Stimulated activated CD4-positive, alpha-beta T cell treated with anti-CD3 and anti-CD28 coated beads, Interleukin-4, amount 100 ng/mL, for 48 hours (primary cell): ENCODE data around the gene FAM131A.
"Not testable (repeated sequence)": the region's sequence is repeated elsewhere in the genome, so short reads cannot be mapped to it uniquely, and the experiment has no call there.

Experiments used
- DNase-seq, 2 donors: peaks; one replicate each; pipeline ENCODE4 v3.0.0-alpha.2; 2020; ENCODE audit warnings: low read depth in 2 of 2

The FAM131A gene

DNA sequence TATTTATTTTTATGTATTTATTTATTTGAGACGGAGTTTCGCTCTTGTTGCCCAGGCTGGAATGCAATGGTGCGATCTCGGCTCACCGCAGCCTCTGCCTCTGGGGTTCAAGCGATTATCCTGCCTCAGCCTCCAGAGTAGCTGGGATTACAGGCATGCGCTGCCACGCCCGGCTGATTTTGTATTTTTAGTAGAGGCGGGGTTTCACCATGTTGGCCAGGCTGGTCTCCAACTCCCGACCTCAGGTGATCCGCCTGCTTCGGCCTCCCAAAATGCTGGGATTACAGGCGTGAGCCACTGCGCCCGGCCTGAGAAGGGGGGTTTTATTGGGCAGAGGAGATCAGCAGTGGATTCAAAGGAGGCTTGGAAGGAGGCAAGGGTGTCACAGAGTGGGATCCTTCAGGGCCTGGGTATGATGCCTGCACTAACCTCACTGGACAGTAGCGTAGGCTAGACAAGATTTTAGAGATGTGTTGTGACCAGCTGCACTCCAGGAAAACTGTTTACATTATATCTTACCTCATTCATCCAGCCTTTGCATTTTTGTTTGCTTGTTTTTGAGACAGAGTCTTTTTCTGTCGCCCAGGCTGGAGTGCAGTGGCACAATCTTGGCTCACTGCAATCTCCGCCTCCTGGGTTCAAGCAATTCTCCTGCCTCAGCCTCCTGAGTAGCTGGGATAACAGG, 2.2 kb downstream of the FAM131A start:
- DNase-seq, result not testable (repeated sequence)

GRCh38 chr3:184341925-184342324, 4.5 kb downstream of the FAM131A start:
- DNase-seq, result no peak

DNA sequence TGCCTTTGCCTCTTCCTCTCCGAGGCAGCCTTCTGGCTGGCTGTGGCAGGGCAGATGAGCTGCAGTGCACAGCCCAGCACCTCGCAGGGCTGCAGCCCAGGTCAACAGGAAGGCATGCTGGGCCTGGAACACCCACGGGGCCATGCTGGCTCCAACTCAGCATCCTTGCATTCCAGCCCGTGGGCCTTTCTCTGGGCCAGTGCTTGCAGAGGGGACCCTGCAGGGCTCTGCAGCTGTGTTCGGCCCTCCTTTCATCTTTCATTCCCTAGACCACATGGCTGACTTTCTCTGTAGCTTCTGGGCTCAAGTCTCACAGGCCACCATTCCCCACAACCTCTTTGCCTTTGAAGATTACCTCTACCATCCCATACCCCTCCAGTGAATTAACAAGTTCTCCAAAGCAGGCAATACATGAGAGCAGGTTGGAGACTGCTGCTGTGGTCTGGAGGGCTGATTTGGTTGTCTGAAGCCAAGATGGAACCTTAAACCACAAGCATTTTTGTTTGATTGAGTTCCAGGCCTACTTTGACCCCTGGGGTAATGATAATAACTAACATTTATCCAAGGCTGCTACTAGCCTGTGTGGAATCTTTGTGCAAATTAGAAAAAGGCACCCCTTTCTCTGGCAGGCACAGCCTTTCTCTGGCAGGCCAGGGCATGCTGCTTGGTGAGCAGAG, 5.9 kb downstream of the FAM131A start:
- no peak for DNase-seq

GRCh38 chr3:184344579-184345316, 7.3 kb downstream of the FAM131A start:
- DNase-seq, result no peak

GRCh38 chr3:184345317-184346144, 8.1 kb downstream of the FAM131A start:
- no peak for DNase-seq

DNA sequence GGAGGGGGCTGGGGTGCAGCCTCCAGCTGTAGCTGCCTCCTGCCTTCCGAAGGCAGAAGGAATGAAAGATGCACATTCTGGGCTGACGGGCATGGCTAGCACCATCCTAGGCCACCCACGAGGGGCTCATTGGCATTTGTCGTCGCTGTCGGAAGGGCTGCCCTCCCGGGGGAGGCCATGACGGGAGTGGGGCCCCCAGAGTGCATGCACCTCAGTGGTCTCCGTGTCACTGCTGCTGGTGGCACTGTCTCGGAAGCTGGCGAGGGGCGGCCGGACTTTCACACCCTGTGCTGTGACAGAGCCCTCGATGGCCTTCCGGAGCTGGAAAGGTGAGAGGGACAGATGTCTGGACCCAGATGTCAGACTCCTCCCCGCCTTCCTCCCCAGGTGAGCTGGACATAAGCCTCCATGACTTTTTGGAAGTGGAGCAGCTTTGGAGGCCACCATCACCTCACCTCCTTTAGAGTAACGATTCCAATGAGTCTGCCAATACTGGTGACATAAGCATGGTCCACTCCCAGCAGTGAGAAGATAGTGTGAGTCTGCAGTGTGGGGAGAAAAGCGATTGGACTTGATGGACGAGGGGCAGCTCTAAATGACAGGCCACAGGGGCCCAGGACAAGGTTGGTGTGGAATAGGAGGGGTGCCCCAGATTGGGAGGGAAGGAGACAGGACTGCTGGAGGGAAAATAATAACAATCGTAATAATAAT, 9.2 kb downstream of the FAM131A start:
- DNase-seq, result no peak

- DNase-seq, result no peak
Observed at GRCh38 chr3:184347321-184348056, 10.1 kb downstream of the FAM131A start.

DNA sequence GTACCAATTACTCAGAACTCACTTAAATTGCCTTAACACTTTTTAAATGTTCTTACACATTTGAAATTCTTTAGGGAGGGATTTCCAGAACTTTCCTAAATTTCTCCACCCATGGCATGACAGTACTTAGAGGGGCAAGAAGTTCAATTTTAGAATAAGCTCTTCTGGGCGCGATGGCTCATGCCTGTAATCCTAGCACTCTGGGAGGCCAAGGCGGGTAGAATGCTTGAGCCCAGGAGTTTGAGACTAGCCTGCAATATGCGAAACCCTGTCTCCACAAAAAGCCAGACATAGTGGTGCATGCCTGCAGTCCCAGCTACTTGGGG, 10.6 kb downstream of the FAM131A start:
- no peak for DNase-seq

DNA sequence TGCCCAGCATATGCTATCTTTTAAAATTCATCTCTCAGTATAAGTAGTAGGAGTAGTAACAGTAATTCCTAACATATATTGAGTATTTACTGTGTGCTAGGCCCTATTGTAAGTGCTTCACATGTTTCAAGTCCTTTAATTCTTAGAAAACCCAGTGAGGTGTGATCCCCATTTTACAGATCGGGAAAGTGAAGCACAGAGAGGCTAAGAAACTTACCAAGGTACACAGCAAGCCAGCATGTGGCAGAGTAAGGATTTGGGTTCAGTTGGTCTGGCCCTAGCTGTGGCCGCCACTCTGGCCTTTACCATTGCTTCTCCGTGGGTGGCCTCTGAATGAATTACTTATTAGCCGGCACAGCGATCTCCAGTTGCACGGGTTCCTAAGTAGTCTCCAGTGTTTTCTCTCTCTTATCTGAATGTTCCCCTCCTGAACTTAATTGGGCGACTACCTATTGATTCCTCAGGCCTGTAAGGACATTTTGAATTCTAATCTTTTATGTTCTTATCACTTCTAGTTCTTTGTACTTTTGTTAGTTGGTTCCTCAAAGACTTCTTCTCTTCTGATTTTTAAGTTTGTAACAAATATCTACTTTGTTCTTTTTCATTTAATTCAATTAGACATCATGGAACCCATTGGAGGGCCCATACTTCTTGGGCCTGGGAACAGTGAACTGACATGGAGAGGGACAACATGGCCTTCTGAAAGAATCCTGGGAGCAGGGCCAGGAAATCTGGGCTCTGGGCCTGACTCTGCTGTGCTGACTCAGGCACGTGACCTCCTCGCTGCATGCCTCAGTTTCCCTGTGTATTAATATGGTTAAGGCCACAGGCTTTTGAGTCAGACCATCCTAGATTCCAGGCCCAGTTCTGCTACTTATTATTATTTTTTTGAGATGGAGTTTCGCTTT, 12.4 kb downstream of the FAM131A start:
- DNase-seq, result no peak

DNA sequence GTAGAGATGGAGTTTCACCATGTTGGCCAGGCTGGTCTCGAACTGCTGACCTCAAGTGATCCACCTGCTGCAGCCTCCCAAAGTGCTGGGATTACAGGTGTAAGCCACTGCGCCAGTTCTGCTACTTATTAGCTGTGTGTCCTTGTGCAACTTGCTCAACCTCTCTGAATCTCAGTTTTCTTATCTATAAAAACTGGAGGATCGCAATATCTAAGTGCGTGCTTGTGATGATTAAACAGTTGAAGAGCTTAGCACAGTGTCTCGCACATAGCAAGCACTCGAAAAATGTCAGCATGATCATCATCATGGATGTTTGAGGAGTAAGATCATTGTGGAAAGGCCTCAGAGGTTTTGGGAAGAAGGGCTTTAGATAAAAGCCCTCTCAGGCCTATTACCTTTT, 13.2 kb downstream of the FAM131A start:
- no peak for DNase-seq

GRCh38 chr3:184351511-184352148, 14.2 kb downstream of the FAM131A start:
- no peak for DNase-seq

- no peak for DNase-seq
Observed at GRCh38 chr3:184352149-184352785, 14.9 kb downstream of the FAM131A start.

DNA sequence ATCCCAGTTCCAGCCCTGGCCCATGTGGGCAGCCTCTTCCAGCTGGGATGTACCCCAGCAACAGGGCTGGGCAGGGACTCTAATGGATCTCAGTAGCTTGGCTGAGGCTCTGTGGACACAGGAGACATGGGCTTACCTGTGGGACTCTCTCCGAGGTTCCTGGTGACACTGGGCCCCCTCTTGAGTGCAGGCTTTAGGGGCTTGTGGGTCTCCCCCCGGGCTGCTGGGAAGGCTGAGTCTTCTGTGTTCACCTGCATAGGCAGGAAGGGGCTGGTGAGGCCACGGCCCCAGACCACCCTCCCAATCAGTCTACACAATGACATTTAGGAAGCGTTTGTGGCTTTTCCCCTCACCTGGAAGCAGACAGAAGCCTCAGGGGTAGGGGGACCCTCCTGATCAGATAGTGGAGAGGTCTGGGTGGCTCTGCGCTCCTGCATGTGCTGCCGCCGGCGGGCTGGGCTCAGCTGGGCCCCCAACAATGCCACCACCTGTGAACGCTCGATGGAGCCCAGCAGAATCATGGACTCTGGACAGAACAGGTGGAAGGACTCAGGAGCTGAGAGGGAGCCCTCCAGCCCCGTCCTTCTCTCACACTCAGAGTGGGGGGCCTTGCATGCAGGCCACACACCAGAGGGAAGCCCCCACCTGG, 15.6 kb downstream of the FAM131A start:
- no peak for DNase-seq

GRCh38 chr3:184353546-184353941, 16.1 kb downstream of the FAM131A start:
- no peak for DNase-seq

- peak; percentile 56 to 65 for DNase-seq
Observed at GRCh38 chr3:184354121-184354728, 16.8 kb downstream of the FAM131A start.

DNA sequence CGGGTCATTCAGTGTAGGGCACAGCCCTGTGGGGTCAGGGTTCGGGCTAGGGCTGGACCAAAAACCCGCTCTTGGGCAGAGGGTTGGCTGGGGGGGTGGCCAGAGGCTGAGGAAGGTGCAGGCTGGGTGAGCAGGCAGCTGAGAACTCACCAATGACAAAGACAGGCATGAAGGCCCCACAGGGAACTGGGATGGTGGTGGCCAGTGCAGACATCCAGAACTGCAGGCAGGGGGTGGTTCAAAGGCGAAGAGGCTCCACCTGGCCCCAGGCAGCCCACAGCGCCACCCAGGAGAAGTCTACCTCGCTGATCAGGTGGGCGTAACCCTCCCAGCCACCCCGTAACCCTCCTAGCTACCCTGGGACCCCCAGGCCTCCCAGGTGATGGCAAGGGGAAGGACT, 17.4 kb downstream of the FAM131A start:
- no peak for DNase-seq

DNA sequence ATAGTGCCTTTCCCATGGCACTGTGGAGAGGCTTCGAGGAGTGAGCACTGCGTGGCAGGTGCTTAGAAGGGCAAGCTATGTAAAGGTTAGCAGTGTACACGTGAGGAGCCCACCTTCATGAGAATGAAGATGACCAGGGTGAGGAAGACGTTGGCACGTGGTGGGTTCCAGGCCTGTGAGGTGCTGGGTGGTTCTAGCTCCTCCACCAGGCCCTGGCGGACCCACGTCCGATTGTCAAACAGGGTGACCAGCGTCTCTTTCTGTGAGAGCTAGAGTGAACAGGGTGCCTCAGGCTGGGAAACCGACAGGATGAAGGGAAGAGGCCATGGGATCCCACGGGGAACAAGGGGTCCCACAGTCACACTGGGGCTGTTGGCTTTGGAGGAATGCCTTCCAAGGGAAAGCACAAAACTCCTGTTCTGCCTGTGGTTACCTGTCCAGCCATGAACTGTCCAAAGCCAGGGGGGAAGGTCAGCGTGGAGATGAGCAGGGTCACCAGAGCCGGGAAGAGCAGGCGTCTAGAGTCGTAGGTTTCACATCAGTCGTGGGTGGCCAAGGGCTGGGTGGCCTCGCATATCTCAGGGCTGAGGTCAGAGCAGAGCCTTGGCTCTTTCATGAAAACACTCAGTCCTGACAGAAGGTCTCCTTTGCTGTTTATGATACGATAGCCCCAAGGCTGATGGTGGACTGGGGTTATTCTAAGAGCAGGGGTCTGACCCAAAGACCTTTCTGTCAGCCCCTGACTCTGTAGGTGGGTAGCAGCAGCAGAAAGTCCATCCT, 18.1 kb downstream of the FAM131A start:
- DNase-seq, result no peak
